Superior temporal gyrus (tissue), 1 donor: ENCODE results near the gene OPALIN.
"Not testable (repeated sequence)": the region's sequence is repeated elsewhere in the genome, so short reads cannot be mapped to it uniquely, and the experiment has no call there.

Source experiments
- DNase-seq: peaks from one replicate; pipeline ENCODE4 v3.0.0-alpha.2; 2016; ENCODE audit errors: extremely low spot score

The OPALIN gene

DNA sequence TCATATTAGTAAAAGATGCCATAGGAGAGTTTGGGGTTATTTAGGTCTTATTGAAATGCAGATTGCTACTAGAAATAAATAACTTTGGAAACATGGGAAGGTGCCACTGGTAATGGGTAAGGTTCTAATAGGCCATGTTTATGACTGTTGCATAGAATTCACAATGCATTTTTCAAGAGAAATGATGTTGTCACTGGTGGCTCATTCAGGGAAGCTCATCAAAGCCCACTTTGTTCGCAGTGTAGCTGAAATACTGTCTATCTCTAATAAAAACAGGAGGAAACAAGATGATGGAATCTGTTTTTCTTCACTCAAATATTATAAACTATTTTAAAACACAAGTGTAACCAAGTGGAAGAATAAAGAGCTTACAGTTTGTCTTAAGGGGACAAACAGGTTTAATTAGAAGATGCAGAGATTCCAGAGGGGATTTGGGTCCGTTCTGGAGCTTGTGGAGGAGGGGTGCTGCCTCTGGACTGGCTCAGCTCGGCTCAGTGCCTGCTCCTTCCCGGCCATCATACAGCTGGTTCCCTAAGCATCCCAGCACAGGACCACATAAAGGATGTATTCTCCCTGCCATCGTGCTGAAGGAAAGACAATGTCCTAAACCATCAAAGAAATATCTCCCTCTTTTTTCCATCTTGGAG is 20.4 kb downstream of the OPALIN start:
- peak; percentile 67 for DNase-seq

- no peak for DNase-seq
These were observed 21.7 kb downstream of the OPALIN start for GRCh38 chr10:96337106-96337505.

- peak; percentile 91 for DNase-seq
These were observed 23.9 kb downstream of the OPALIN start for GRCh38 chr10:96334616-96335526.

GRCh38 chr10:96333101-96333500 is 25.7 kb downstream of the OPALIN start:
- no peak for DNase-seq

- DNase-seq, result no peak
These were observed 31.3 kb downstream of the OPALIN start for GRCh38 chr10:96327462-96327861.

- DNase-seq, result no peak
These were observed 33.0 kb downstream of the OPALIN start for GRCh38 chr10:96325719-96326373.

- DNase-seq, result no peak
These were observed 34.4 kb downstream of the OPALIN start for GRCh38 chr10:96324447-96324846.

- no peak for DNase-seq
These were observed 36.5 kb downstream of the OPALIN start for GRCh38 chr10:96322275-96322674.

DNA sequence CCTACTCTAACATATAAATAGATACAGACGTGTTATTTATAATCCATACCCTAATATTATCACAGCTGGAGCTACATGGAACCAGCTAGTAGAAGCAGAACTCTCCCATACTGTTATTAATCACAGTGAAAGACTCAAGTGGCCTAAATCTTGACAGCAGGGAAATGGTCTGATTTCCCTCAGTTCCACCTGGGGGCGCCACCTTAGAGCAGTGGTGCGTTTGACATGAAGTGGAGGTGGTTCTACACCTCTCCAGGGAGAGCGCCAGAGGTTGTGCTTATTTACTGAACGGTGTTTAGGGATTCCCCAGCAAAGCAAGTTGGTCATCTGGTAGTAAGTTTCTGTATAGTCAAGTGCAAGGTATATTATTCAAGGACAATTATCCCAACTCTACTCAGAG is 37.0 kb downstream of the OPALIN start:
- DNase-seq, result no peak

DNA sequence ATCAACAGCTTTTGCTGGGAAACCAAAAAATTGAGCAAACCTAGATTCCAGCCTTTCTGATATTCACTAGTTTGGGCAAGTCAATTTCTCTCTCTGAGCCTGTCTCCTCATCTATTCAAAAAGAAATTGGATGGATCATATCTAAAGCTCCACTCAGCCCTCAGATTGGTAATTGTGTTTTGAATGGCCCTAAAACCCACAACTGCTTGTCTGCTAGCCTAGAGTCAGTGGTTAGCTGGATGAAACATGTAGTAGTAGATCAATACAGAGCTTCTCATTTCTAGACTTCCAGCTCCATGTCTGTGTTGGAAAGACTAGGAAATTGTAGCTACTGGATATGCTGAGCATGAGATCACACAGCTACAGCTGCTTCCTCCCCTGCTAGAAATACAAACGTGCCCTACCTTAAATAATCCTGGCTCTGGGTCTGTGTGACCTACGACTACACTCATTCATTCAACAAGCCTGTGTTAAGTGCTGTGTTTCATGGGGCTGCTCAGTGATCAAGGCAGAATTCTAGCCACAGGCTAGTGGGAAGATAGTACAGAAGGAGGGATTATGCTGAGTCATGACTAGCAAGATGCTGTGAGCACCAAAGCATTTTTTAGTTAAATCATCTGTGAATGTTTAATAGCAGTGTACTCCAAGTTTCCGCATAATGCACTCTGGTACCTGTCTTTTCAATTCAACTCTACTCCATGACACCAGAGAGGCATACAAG is 38.9 kb downstream of the OPALIN start:
- DNase-seq, result peak; percentile 28

GRCh38 chr10:96317067-96317833 is 41.6 kb downstream of the OPALIN start:
- no peak for DNase-seq

GRCh38 chr10:96313344-96313743 is 45.5 kb downstream of the OPALIN start:
- DNase-seq, result no peak

DNA sequence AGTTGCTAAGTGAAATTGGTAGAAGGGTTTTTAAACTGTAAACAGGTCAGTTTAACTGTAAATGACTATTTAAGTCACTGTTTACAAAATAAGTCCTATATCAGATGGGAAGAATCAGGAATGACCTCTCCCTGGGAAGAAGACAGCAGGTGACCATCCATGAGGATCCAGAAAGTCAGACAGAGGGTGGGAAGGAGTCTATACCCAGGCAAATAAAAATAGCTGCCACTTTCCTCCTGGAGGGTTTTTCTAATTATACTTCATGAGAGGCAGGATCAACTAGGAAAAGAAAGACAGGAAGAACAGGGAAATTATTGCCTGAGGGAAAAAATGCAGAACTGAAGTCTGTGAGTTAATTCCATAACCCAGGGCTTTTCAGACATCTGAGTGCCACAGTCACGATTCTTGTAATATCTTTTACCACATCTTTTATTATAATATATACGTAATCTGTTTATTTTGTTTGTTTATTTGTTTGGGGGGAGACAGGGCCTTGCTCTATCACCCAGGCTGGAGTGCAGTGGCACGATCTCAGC is 47.6 kb downstream of the OPALIN start:
- no peak for DNase-seq

- DNase-seq, result no peak
These were observed 48.5 kb downstream of the OPALIN start for GRCh38 chr10:96310321-96310669.

DNA sequence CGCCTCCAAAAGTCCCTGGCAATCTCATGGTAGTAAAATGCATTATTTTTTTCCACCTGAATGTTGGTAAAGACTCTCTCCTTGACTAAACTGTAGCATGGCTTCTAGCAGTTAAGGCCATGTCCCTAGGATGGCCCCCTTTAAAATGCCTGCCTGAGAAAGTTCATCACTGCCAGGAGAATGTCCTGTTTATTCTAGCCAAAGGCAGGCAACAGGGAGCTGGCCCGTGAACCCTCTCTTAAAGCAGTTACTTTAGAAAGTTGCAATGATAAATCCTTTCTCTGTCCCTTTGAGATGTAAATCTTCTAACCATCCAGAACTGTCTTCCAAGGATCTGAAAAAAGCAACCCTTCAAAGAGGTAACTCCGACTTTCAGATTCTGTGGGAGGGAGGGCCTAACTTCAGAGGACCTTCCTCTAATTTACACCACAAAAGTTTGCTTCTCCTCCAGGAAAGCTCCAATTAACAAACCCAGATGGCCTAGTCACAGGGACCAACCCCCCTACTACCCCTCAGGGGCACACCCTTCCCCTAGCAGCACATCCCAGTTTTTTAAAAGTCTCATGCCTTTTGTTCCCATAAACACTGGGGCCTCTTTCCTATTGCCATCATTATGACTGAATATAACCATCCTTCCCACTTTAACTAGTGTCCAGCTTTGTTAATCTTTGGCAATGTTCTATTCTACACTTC is 49.0 kb downstream of the OPALIN start:
- DNase-seq, result no peak

GRCh38 chr10:96308854-96309253 is 49.9 kb downstream of the OPALIN start:
- not testable (repeated sequence) for DNase-seq

GRCh38 chr10:96306516-96306915 is 52.3 kb downstream of the OPALIN start:
- peak; percentile 42 for DNase-seq

DNA sequence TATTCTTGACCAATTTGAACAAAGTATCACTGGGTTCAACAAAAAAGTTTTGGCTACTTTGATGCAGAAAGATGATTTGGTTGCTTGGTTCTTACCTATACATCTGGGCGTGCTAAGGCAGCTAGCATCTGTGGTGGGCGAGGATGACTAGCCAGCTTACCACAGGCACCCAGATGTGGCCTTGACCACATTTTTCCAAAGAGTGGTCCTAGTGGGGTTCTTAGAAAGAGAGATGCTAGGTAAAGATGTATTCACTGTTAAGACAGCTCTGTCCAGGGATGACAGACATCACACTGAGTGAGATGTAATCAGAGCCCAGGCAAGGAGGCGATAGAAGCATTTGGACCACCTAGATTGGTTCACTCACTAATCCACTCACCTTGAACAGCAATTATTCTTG is 53.8 kb downstream of the OPALIN start:
- no peak for DNase-seq

- no peak for DNase-seq
These were observed 54.6 kb downstream of the OPALIN start, which contains the start of gene DNTT for GRCh38 chr10:96304230-96304629. Gene DNTT (plus strand): TSS chr10:96304434. CDS start chr10:96304498, 64 bp downstream.

DNA sequence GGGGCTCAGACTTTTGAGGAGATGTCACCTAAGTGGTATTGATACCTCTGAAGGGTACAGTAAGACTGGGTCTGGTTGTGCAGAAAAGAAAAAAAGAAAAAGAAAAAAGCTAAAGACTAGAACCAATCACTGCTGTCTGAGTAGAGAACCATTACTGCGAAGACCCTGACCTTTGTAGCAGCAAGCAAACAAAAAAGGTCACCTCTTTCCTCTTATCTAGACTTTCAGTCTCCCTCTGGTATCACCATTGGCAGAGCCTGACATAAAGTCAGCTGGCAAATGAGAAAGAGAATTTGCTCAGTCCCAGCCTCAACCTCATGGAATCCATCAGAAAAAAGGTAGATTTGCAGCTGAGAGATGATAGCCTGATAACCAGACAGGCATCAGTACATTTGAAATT is 57.2 kb downstream of the OPALIN start:
- no peak for DNase-seq
